GM21367 (cell line): ENCODE results near the gene TOMT.
A peak's percentile ranks its signal among the peaks of the same experiment; 100 is the strongest.

Experiments
- ATAC-seq: cut with Tn5 transposase; IDR thresholded peaks from one replicate; pipeline ENCODE4 v1.9.1; 2021; ENCODE audit not compliant: unreplicated experiment

Gene TOMT

GRCh38 chr11:72105888-72106287 lies at the start of gene TOMT:
TSS of gene TOMT (plus strand) at chr11:72105924. CDS start at chr11:72105952, 28 bp downstream.
- no peak for ATAC-seq

DNA sequence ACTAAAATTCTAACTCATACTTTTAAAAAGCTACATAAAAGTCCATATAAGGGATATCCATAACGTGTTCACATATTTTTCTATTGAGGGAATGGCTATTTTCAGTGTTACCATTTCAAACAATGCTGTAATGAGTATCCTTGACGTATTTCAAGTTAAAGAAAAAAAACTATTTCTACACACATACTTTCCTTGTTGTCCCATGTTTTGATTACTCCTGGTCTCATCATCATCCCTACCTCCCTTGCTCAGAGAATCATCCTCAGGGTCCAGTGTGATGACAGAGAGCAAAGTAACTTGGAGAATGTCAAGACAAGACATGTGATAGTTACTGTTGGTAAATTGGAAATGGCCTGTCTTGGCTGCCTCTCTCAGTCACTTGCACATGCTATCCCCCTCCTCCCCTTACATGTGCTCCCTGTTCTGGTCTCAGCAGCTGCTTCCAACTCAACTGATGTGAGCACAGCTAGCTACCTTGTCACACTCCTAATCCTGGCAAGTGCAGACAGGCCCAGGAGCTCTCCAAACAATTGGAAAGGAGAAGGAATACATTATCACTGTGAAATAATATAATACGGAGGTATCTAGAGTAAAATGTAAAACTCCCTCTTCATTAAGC lies 47.2 kb upstream of the TOMT start:
- no peak for ATAC-seq

DNA sequence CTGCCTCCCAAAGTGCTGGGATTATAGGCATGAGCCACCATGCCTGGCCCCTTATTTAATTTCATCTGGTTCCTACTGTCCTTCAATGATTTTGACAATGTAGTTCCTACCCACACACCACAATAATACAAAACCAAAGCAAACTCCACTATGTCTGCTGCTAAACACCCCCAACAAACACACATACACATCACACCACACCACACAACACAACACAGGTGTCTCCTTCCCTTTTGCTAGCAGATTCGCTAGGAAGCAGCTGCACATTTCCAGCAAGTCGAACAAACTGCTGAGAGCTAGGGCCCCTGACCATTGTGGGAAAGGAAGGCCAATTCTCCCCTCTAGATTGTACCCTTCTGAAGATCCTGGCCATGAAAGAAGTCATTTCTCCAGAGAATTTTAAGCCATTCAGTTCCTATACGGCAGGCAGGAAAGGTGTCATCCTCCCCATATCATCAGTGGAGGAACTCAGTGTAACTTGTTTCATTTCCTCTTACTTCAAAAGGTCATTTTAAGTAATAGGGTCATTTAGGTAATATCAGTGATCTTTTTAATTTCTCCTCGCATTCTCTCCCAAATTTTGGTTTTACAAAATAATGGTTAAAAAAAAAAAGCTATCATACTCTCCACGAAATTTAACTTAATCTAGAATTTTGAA lies 43.9 kb upstream of the TOMT start:
- ATAC-seq: no peak

DNA sequence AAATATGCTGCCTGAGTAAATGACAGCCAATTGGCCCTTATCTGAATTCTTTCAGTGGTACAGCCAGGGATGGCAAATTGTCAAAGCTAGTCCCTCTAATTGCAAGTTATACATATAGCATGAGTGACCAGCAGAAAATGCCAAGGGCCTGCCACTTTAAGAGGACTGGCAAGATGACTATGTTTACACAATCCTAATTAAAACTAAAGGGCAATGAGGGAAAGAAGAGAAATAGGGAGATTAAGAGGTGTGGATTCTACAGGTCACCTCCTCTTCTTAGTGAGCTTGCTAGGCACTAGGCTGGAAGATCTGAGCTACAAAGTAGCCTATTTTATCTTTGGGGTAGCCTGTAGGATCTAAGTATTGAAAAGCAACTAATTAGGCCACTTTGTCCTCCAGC lies 38.9 kb upstream of the TOMT start:
- no peak for ATAC-seq

DNA sequence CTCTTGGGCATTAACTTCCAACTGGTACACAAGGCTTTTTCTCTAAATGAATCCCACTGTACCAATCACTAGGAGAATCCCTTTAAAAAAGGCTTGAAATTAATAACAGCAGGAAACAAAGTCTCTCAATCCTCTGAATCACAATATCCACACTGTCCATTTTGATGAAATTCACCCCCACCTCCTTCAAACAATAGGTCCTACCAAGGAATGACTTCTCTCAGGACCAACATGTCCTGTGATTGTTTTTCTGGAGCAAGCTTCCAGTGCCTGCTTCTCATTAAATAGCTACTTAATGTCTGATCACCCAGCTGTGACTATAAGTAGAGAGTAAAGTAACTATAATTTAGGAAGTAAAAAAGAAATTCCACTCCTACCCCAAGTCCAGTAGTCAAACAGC lies 38.5 kb upstream of the TOMT start:
- no peak for ATAC-seq

- no peak for ATAC-seq
Measured at GRCh38 chr11:72067676-72068075, 38.0 kb upstream of the TOMT start.

GRCh38 chr11:72069200-72069599 lies 36.5 kb upstream of the TOMT start:
- ATAC-seq: no peak

- ATAC-seq: peak; percentile 52
Measured at GRCh38 chr11:72069787-72070251, 35.9 kb upstream of the TOMT start.

DNA sequence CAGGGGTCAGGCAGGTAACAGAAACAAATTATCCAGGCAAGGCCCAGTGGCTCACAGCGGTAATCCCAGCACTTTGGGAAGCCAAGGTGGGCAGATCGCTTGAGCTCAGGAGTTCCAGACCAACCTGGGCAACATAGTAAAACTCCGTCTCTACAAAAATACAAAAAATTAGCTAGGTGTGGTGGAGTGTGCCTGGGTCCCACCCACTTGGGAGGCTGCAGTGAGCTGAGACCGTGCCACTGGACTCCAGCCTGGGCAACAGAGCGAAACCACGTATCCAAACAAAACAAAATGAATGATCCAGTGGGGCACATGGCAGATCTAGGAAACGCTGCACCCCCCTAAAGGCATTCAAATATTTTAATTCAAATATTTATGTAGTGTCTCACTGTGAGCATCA lies 35.2 kb upstream of the TOMT start:
- ATAC-seq: no peak

- no peak for ATAC-seq
Measured at GRCh38 chr11:72072348-72072747, 33.4 kb upstream of the TOMT start.

DNA sequence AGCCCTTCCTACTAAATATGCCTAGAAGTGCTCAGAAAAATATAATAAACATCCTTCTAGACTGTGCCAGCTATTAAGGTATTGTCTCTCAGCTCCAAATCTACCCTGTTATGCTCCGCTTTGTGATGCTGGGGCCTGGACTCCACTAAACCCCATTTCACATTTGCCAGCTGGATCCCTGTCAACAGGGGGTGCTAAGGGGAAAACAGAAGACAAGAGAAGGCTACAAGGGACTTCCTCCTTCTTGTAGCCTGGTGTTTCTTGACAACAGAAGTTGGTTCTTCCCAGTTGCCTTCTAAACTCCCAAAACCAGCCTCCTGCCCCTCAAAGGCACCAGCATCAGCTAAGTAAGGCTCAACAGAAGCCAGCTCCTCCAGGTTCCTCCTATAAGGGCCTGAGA lies 30.6 kb upstream of the TOMT start:
- ATAC-seq: no peak

GRCh38 chr11:72075756-72076155 lies 30.0 kb upstream of the TOMT start:
- no peak for ATAC-seq

GRCh38 chr11:72078477-72078876 lies 27.2 kb upstream of the TOMT start:
- ATAC-seq: no peak

DNA sequence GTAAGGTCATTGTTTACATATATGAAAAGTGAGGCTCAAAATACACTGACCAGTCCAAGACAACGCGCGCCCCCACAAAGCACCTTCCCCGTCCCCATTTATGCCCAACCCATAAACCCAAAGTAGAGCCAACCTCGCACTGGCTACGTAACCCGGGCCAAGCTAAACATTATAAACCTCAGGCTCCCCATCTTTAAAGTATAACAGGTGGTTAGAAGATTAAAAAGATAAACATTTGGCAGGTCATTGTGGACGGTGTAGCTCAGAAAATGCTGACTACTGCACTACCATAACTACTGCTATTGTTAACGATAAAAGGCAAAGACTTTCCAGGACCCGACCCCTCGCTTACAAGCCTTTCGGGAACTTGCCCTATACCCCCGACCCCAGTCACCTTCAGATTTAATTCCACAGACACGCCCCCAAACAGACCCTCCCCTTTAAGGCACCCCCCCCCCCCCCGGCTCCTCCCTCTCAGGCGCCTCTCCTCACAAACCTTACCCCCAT lies 25.9 kb upstream of the TOMT start:
- no peak for ATAC-seq

DNA sequence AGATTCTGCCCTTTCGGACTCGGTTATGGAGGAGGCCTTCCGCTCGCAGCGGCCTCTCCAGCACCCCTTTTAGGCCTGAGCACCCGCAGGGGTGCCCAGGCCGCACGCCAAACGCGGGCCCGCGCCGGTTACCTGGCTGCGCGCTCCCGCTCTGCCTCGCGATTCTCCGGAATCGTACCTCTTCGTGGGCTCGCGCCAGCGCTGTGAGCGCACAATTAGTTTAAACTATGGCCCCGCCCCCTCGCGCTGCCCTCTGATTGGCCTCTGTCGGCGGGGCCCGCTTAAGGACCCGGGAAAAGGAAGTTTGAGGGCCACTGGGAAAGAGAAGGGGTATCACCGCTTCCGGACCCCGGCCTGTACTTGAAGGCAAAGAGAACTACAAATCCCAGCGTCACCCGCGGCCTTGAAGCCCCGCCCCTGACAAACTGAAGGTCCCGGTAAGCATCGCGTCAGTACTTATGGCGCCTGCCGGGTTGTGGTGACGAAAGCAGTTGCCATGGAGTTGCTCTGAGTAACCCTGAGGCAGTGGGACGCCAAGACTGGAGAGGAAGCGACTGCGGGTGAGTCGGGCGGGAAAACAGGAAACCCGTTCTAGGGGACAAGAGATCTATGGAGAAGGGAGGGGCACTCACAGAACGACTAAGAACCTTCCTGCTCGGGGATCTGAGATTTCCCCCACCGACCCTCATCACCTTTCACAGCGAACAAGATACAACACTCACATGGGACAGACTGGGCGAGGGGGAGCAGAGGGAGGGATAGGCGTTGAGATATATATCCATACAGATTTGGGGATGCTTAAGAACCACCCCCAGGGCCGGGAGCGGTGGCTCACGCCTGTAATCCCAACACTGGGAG lies 25.2 kb upstream of the TOMT start, which contains the start of the genes LRRC51 and NUMA1:
Gene LRRC51 (plus strand): TSS at position 525 of the 858 bp plus-strand sequence. CDS start 8,234 bp downstream, outside the sequence.
Gene NUMA1 (minus strand): TSS at position 217 of the 858 bp plus-strand sequence. CDS start 44,599 bp downstream, outside the sequence.
- ATAC-seq: peak; percentile 84

- no peak for ATAC-seq
Measured at GRCh38 chr11:72081184-72081644, 24.5 kb upstream of the TOMT start.

DNA sequence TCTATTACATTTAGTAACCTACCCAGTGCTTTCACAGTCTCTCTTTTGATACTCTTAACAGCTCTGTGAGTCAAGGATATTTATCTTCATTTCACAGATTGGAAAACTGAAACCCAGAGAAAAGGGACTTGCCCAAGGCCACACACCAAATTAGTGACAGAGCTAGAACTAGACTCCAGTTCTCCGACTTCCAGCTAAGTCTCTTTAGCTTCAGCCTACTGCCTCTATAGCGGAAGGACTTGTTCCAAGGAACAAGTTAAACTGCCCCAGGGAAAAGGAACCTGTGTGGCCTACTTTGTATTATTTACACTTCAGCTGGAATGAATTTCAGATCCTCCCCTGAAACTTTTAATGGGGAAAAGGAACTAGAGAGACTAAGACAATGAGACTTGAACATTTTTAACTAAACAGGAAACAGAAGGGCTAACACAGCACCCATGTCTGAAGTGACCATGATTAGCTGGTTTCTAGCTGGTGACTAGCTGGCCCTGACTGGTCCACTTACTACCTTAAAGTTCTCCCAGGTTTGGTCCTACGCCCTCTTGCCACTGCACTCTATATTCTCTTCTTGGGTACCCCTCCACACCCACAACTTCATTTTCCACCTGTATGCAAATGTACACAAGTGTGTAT lies 23.8 kb upstream of the TOMT start:
- ATAC-seq: no peak

- ATAC-seq: no peak
Measured at GRCh38 chr11:72083414-72083813, 22.3 kb upstream of the TOMT start.

GRCh38 chr11:72084076-72084475 lies 21.6 kb upstream of the TOMT start:
- ATAC-seq: no peak

DNA sequence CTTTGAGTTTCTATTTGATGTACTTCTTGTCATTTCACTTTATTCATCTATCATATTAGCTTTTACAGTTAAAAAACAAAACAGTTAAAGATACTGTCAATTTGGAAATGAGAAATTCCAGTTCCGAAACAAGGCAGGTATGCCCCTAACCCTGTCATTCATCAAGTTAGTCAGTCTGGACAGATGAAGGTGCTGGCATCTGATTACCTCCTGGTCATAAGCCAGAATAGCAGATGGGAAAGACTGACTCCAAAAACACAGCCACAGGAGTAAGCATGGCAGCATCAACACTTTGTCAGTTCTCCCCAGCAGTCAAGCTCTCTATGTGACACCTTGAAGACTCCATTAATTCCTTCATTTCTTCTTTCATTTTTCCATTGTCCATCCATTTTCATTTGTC lies 20.8 kb upstream of the TOMT start:
- ATAC-seq: no peak
